Left ventricle myocardium superior (tissue), 1 donor: Measurements from ENCODE around the gene FAM20A. TPM values are rescaled to one million over a fixed set of nuclear protein-coding genes. Genes with fewer than 3 reads are reported as not detected.

Source experiments
- ATAC-seq: fragments of 200-7000 bp; cut with Tn5 transposase; one replicate; pipeline ENCODE4 v1.9.1; 2020; ENCODE audit warnings: mild to moderate bottlenecking, moderate library complexity
- DNase-seq: peaks from one replicate; pipeline ENCODE4 v3.0.0-alpha.2; 2020
- intact Hi-C: fragments of 100-400 bp; cut with micrococcal nuclease; formaldehyde crosslinking; loops from one replicate; pipeline ENCODE4 v1.11.0; 2022
- total RNA-seq: library from RNA; stranded (reverse); fragmentation: NEBNext Ultra II Directional; extraction: Animal tissue kit (Norgen Biotek cat#: 25700); gene quantifications from one replicate; pipeline ENCODE4 v1.2.1, GENCODE V29; 2021
- donor health status: DM: no; HTN: yes; CAD: no; lungs with severe emphysema.

FAM20A gene
- total RNA-seq, 1 donor from 2014 or later = 7.6 TPM

GRCh38 chr17:68576137-68576536 is 25.0 kb downstream of the FAM20A start:
- DNase-seq (no peak), ATAC-seq (no peak)
- intact Hi-C loops = no loop called here

GRCh38 chr17:68573338-68573737 is 27.8 kb downstream of the FAM20A start:
- intact Hi-C loops = no loop called here
- no peak for DNase-seq
- ATAC-seq = no peak

- intact Hi-C loops = no loop called here
- DNase-seq (no peak), ATAC-seq (no peak)
Measured at GRCh38 chr17:68572138-68572842, 28.9 kb downstream of the FAM20A start.

GRCh38 chr17:68570526-68570925 is 30.6 kb downstream of the FAM20A start:
- ATAC-seq (no peak), DNase-seq (no peak)
- intact Hi-C loops = no loop called here

- ATAC-seq = no peak
- intact Hi-C loops = no loop called here
- DNase-seq = no peak
Measured at GRCh38 chr17:68569346-68569745, 31.8 kb downstream of the FAM20A start.

- intact Hi-C loops = no loop called here
- DNase-seq (no peak), ATAC-seq (no peak)
Measured at GRCh38 chr17:68568581-68568980, 32.6 kb downstream of the FAM20A start.

GRCh38 chr17:68567581-68567980 is 33.6 kb downstream of the FAM20A start:
- ATAC-seq (no peak), DNase-seq (no peak)
- intact Hi-C loops = no loop called here

- intact Hi-C loops = no loop called here
- DNase-seq (no peak), ATAC-seq (no peak)
Measured at GRCh38 chr17:68567035-68567434, 34.1 kb downstream of the FAM20A start.

GRCh38 chr17:68566442-68566738 is 34.8 kb downstream of the FAM20A start:
- intact Hi-C loops = no loop called here
- no peak for ATAC-seq
- no peak for DNase-seq

GRCh38 chr17:68565661-68566441 is 35.3 kb downstream of the FAM20A start:
- ATAC-seq = no peak
- intact Hi-C loops = no loop called here
- DNase-seq = no peak

- ATAC-seq = no peak
- DNase-seq = no peak
- intact Hi-C loops = no loop called here
Measured at GRCh38 chr17:68564415-68565111, 36.6 kb downstream of the FAM20A start.

- intact Hi-C loops = no loop called here
- ATAC-seq = no peak
Measured at GRCh38 chr17:68562736-68563135, 38.4 kb downstream of the FAM20A start.

GRCh38 chr17:68560966-68561720 is 40.0 kb downstream of the FAM20A start:
- DNase-seq = no peak
- ATAC-seq = peak; percentile 45
- intact Hi-C loops = no loop called here

More at GRCh38 chr17:68562736-68563135, 38.4 kb downstream of the FAM20A start:
- no peak for DNase-seq

GRCh38 chr17:68559316-68559715 is 41.9 kb downstream of the FAM20A start:
- DNase-seq (no peak), ATAC-seq (no peak)
- intact Hi-C loops = no loop called here

GRCh38 chr17:68556551-68556950 is 44.6 kb downstream of the FAM20A start:
- intact Hi-C loops = no loop called here
- no peak for DNase-seq
- ATAC-seq = no peak

- intact Hi-C loops = no loop called here
Measured at GRCh38 chr17:68544111-68544915, 56.9 kb downstream of the FAM20A start.

GRCh38 chr17:68542698-68543463 is 58.3 kb downstream of the FAM20A start:
- DNase-seq (no peak), ATAC-seq (no peak)
- intact Hi-C loops = no loop called here

More at GRCh38 chr17:68544111-68544915, 56.9 kb downstream of the FAM20A start:
- DNase-seq (no peak), ATAC-seq (peak; percentile 26)

- intact Hi-C loops = no loop called here
- DNase-seq (no peak), ATAC-seq (peak; percentile 1)
Measured at GRCh38 chr17:68541816-68542215, 59.4 kb downstream of the FAM20A start.
